RCC 7860 (cell line): Measurements from ENCODE around the gene ZHX3.
"Not testable (repeated sequence)": the region's sequence is repeated elsewhere in the genome, so short reads cannot be mapped to it uniquely, and the experiment has no call there.

Experiments used
- DNase-seq: peaks from one replicate; pipeline ENCODE4 v3.0.0-alpha.2; 2015; ENCODE audit warnings: low spot score
- FAIRE-seq: peaks from 2 replicates; lab custom pipeline; 2012; peaks lifted over from hg19 to GRCh38; lab: Jason Lieb, UNC

ZHX3 gene

GRCh38 chr20:41264819-41265218 is 52.7 kb downstream of the ZHX3 start:
- FAIRE-seq (peak; percentile 31), DNase-seq (no peak)

- no peak for DNase-seq
- no peak for FAIRE-seq
These were observed 55.5 kb downstream of the ZHX3 start for GRCh38 chr20:41261790-41262717.

GRCh38 chr20:41261260-41261659 is 56.3 kb downstream of the ZHX3 start:
- FAIRE-seq (no peak), DNase-seq (no peak)

GRCh38 chr20:41260734-41261220 is 56.8 kb downstream of the ZHX3 start:
- DNase-seq (no peak), FAIRE-seq (no peak)

- DNase-seq (no peak), FAIRE-seq (no peak)
These were observed 58.2 kb downstream of the ZHX3 start for GRCh38 chr20:41259309-41259708.

- no peak for FAIRE-seq
- DNase-seq: no peak
These were observed 59.1 kb downstream of the ZHX3 start for GRCh38 chr20:41258474-41258873.

GRCh38 chr20:41256516-41256915 is 61.0 kb downstream of the ZHX3 start:
- FAIRE-seq (no peak), DNase-seq (no peak)

- no peak for FAIRE-seq
These were observed 61.9 kb downstream of the ZHX3 start for GRCh38 chr20:41255655-41256054.

GRCh38 chr20:41249411-41250281 is 67.9 kb downstream of the ZHX3 start:
- peak; percentile 86 for FAIRE-seq
- DNase-seq: peak; percentile 77

More at GRCh38 chr20:41255655-41256054, 61.9 kb downstream of the ZHX3 start:
- DNase-seq: no peak

- no peak for DNase-seq
- FAIRE-seq: no peak
These were observed 69.0 kb downstream of the ZHX3 start for GRCh38 chr20:41248368-41249024.

- no peak for FAIRE-seq
- DNase-seq: no peak
These were observed 69.8 kb downstream of the ZHX3 start for GRCh38 chr20:41247523-41248367.

- DNase-seq (no peak), FAIRE-seq (no peak)
These were observed 72.3 kb downstream of the ZHX3 start for GRCh38 chr20:41245086-41245707.

GRCh38 chr20:41242807-41243206 is 74.7 kb downstream of the ZHX3 start:
- DNase-seq (no peak), FAIRE-seq (no peak)

GRCh38 chr20:41242352-41242751 is 75.2 kb downstream of the ZHX3 start:
- no peak for DNase-seq
- FAIRE-seq: no peak

GRCh38 chr20:41237233-41237632 is 80.3 kb downstream of the ZHX3 start:
- not testable (repeated sequence) for DNase-seq, FAIRE-seq

- FAIRE-seq, DNase-seq: not testable (repeated sequence)
These were observed 80.7 kb downstream of the ZHX3 start for GRCh38 chr20:41236818-41237217.

- FAIRE-seq (no peak), DNase-seq (no peak)
These were observed 83.0 kb downstream of the ZHX3 start for GRCh38 chr20:41234546-41234945.

- DNase-seq: no peak
- no peak for FAIRE-seq
These were observed 83.5 kb downstream of the ZHX3 start for GRCh38 chr20:41234041-41234440.
